Measurements from ENCODE around the gene SHROOM3.

GRCh38 chr4:76703123-76703490 lies 268.1 kb downstream of the SHROOM3 start:
- no peak for TF ChIP-seq ARNT (IDR thresholded peaks at IDR 0.05)
- TF ChIP-seq FOXM1 (IDR thresholded peaks at IDR 0.05; ENCODE audit: borderline replicate concordance): no peak
- TF ChIP-seq FOXA1 (IDR thresholded peaks at IDR 0.05): no peak
- TF ChIP-seq NFRKB (IDR thresholded peaks at IDR 0.05): no peak
- TF ChIP-seq ELF4 (IDR thresholded peaks at IDR 0.05): no peak
- TF ChIP-seq, protein P1, sequence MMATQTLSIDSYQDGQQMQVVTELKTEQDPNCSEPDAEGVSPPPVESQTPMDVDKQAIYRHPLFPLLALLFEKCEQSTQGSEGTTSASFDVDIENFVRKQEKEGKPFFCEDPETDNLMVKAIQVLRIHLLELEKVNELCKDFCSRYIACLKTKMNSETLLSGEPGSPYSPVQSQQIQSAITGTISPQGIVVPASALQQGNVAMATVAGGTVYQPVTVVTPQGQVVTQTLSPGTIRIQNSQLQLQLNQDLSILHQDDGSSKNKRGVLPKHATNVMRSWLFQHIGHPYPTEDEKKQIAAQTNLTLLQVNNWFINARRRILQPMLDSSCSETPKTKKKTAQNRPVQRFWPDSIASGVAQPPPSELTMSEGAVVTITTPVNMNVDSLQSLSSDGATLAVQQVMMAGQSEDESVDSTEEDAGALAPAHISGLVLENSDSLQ (IDR thresholded peaks at IDR 0.05): no peak
- TF ChIP-seq HDGF (IDR thresholded peaks at IDR 0.05; ENCODE audit: borderline replicate concordance): no peak
